Sigmoid colon (tissue), 4 donors: ENCODE data around the gene IVNS1ABP.

ENCODE experiments used
- CTCF ChIP-seq, 4 experiments: fragments of 450-650 bp in 3 of 4; fragments of 200-600 bp in 1 of 4; IDR thresholded peaks; one replicate each; pipeline ENCODE4 v1.5.1; 2016 to 2019; ENCODE audit warnings: antibody characterized with exemption in 4 of 4, mild to moderate bottlenecking in 3 of 4, moderate library complexity in 2 of 4
- EP300 ChIP-seq, 4 donors: sonication (generic); formaldehyde crosslinking; IDR thresholded peaks; one replicate each; pipeline ENCODE4 v1.6.1; 2017; ENCODE audit warnings: antibody characterized with exemption in 4 of 4
- POLR2AphosphoS5 ChIP-seq, 4 donors: sonication (generic); formaldehyde crosslinking; IDR thresholded peaks; one replicate each; pipeline ENCODE4 v1.6.1; 2017; ENCODE audit warnings: antibody characterized with exemption in 4 of 4

GRCh38 chr1:185249563-185249962, 67.5 kb downstream of the IVNS1ABP start:
- TF ChIP-seq POLR2AphosphoS5 (IDR thresholded peaks at IDR 0.05) (no peak), CTCF (IDR thresholded peaks at IDR 0.05) (no peak), EP300 (IDR thresholded peaks at IDR 0.05) (no peak)
